Activated CD4-positive, alpha-beta T cell treated with anti-CD3 and anti-CD28 coated beads for 4 hours (primary cell): ENCODE results near the gene ANK3.
A peak's percentile ranks its signal among the peaks of the same experiment; 100 is the strongest.

Experiments used
- DNase-seq, 2 donors: peaks; one replicate each; pipeline ENCODE4 v3.0.0-alpha.2; 2020

ANK3 gene

DNA sequence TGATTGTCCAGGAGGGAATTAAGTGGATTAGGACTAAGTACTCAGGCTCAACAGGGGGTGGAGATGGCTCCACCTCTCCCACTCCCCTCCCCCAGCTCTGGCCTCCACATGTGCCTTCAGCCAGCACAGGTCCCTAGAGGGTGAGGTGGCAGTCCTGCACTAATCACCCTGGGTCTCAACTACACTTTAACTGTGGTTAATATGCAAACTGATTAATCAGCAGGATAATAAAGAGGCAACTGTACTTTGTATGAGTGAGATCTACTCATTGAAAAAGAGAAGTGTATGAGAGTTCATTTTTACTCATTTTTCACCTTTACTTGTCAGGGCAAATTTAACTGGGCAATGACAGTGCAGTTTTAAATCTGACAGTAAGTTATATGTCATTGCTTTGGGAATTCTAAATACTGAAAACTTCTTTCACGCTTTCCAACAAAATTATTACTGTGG, 259.5 kb downstream of the ANK3 start:
- DNase-seq: no peak

- no peak for DNase-seq
Observed at GRCh38 chr10:60125895-60126294, 263.8 kb downstream of the ANK3 start.

- DNase-seq: no peak
Observed at GRCh38 chr10:60124536-60124935, 265.1 kb downstream of the ANK3 start.

GRCh38 chr10:60123668-60124067, 266.0 kb downstream of the ANK3 start:
- no peak for DNase-seq

- no peak for DNase-seq
Observed at GRCh38 chr10:60123172-60123571, 266.5 kb downstream of the ANK3 start.

- no peak for DNase-seq
Observed at GRCh38 chr10:60122190-60122589, 267.5 kb downstream of the ANK3 start.

GRCh38 chr10:60114765-60115586, 274.7 kb downstream of the ANK3 start:
- peak in 1 of 2 donors; percentile 2 for DNase-seq

- DNase-seq: no peak
Observed at GRCh38 chr10:60110739-60111138, 278.9 kb downstream of the ANK3 start.

DNA sequence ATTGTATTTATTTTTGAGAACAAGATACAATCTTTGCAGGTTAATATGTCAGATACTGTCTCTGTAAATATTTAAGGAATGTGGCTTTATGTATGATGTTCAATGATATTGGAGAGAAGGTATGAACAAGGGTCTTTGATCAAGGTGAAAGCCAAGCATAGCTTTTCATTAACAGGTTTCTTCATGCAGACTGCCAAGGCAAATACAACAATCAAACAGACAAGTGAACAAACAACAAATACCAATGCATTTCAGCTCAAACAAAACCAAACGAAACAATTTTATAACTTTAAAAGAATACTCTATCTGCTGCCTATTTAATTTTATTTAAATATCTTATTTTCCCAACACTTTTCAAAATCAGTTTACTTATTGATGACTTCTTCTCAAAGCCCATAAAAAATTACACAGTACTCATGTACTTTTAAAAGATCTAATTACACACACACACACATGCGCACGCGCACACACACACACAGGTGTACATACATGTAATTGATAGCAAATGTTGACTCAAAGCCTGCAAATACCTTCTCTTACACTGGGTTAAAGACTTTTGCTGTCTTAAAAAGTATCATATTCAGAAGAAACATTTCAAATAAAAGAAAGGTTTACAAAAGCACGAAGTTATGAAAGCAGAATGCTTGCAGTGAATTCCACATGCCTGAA, 282.2 kb downstream of the ANK3 start:
- DNase-seq: no peak

GRCh38 chr10:60105295-60105695, 284.4 kb downstream of the ANK3 start:
- DNase-seq: no peak

DNA sequence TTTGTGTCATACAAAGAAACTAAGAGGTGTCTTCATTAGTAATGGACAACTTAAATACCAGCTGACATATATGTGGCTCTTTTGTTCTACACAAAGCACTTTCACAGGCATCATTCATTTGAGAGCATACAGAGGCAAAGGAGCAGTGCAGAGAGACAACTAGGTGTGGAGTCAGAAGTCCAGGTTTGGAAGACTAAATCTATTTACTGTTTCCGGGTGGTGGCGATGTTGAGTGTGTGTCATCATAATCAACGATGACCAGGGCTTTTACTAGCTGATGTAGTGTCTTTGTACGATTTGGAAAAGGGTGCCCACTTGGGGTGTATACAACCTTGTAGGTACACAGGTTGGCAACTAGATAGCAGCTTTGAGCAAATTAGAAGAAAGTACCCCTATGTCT, 287.9 kb downstream of the ANK3 start:
- no peak for DNase-seq

DNA sequence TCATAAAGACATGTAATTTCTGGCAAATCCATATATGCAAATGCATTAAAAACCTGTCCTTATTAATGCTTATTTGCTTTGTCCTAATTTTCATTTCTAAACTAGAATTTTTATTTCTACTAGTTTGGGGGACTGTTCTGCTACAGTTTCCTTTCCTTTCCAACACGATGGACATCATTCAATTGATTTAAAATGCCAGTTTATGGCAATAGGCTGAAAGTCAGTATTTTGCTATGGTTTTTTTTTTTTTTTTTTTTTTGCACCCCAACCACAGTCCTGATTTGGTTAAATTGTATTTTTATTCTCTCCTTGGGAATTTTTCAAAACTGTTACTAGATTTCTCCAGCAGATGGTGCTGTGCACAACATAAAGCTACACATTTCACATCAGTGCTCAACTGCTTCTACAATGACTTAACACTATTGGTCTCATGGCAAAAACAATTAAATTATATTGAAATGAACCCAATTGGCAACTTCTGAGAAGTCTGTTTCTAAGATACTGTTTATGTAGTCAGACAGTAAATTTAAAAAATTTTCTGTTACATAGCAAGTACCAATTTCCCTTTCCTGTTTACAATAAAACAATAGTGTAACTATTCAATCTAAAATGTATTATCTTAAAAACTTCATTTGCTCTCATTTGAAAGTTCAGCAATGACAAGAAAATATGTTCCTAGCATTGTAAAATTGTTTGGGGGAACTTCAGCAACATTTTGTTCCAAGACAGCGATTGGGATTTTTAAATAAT, 289.5 kb downstream of the ANK3 start:
- DNase-seq: peak in 1 of 2 donors; percentile 17

GRCh38 chr10:60098677-60099601, 290.7 kb downstream of the ANK3 start:
- DNase-seq: no peak

DNA sequence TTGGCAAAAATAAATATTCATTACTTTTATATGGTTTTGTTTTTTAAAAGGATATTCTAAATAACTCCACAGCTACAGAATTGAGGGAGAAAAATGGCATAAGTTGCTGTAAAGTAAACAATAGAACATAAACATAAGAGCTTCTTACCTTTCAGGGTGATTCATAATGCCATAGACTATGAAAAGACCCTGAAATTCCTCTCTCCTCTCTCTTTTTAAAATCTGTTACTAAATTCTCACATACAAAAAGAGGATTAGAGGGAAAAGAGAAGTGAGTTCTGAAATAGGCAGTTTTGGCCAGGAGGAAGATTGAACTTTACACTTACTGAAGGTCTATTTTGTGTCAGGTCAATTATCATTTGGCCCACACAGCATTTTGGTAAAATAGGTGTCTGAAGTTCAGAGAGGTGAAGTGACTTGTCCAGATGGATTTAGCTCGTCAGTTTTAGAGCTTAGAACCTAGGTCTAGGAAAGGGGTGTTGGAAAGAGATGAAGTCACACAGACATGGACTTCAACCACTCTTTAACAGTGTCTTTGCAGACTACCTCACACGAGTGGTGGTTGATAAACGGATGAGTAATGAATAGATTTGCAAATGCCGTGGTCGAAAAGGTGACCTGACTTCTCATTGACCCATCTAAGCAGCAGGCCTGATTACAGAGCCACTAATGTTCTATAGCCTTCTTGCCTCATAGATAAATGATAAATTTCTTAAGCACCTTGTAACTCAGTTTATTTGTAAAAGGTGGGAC, 292.7 kb downstream of the ANK3 start:
- DNase-seq: no peak

- no peak for DNase-seq
Observed at GRCh38 chr10:60093317-60093716, 296.4 kb downstream of the ANK3 start.

GRCh38 chr10:60086862-60087261, 302.8 kb downstream of the ANK3 start:
- no peak for DNase-seq

GRCh38 chr10:60086421-60086820, 303.3 kb downstream of the ANK3 start:
- DNase-seq: no peak

- DNase-seq: no peak
Observed at GRCh38 chr10:60082744-60083344, 306.8 kb downstream of the ANK3 start.

DNA sequence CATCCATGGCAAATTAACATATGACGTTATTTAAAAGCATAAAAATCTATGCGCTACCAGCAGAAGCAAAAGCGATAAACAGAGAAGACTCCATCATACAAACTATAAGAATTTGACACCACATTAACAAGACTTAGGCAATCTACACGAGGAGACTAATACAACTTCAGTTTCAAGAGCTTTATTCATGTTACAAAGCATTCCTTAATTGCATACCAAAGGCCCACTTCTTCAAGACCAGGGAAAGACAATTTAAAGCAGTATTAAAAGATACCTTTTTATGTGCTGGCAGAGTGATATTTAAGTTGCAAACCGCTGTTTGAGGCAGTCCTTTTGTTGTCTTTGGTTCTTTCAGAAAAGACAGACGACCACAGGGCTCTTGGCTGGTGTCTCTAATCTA, 307.3 kb downstream of the ANK3 start:
- no peak for DNase-seq

DNA sequence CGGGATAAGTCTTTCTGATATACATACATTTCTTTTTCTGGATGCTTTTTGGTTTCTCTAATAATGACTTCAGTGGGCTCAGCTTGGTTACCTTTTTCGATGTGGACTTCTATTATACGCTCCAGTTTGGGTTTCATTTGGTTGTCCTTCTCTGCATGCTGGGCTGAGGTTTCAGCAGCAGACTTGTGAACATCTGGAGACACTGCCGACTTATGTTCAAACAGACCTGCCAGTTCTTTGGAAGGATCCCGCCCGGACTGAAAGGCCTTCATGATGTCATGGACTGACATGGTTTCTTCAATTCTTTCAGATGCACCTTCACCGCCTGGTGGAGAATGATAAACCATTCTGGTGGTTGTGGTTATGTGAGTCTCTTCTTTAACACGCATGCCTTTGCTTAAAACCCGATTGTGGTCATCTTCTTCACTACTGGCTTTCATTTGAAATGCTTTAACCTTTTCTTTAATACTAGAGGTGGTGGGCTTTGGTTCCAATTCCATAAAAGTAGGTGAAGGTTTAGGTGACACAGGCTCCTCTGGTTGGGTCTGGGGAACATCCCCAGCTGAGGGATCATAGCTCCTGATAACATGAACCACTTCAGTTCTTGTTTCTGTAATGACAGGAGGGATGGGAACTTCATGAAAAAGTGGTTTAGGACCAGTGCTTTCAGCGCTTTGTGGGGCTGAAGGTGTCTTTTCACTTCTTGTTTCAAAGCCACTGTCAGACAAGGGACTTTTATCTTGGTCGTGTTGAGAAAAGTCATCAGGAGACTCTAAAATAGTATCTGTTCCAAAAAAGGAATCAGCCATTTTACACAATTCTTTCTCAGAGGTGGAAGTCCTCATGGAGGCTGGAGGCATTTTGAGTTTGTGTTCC, 315.7 kb downstream of the ANK3 start:
- no peak for DNase-seq
